ENCODE results near the gene SSBP3.
"Not testable (repeated sequence)": the region's sequence is repeated elsewhere in the genome, so short reads cannot be mapped to it uniquely, and the experiment has no call there.

The SSBP3 gene

GRCh38 chr1:54237586-54237985, 168.6 kb downstream of the SSBP3 start:
- no peak for FAIRE-seq

- no peak for FAIRE-seq
Measured at GRCh38 chr1:54234284-54234683, 171.9 kb downstream of the SSBP3 start.

GRCh38 chr1:54233196-54233595, 173.0 kb downstream of the SSBP3 start:
- not testable (repeated sequence) for FAIRE-seq

- no peak for FAIRE-seq
Measured at GRCh38 chr1:54230507-54231339, 175.5 kb downstream of the SSBP3 start.

- FAIRE-seq = no peak
Measured at GRCh38 chr1:54229281-54229891, 176.8 kb downstream of the SSBP3 start.

- FAIRE-seq = no peak
Measured at GRCh38 chr1:54228638-54229079, 177.5 kb downstream of the SSBP3 start.

- no peak for FAIRE-seq
Measured at GRCh38 chr1:54227891-54228310, 178.3 kb downstream of the SSBP3 start.

- FAIRE-seq = no peak
Measured at GRCh38 chr1:54227091-54227602, 179.0 kb downstream of the SSBP3 start.

- FAIRE-seq = no peak
Measured at GRCh38 chr1:54225986-54226559, 180.1 kb downstream of the SSBP3 start.

GRCh38 chr1:54225378-54225777, 180.8 kb downstream of the SSBP3 start:
- FAIRE-seq = no peak

- no peak for FAIRE-seq
Measured at GRCh38 chr1:54224233-54224632, 182.0 kb downstream of the SSBP3 start.

GRCh38 chr1:54223441-54224202, 182.6 kb downstream of the SSBP3 start:
- FAIRE-seq = no peak

GRCh38 chr1:54222711-54223110, 183.5 kb downstream of the SSBP3 start:
- FAIRE-seq = no peak

GRCh38 chr1:54221867-54222484, 184.2 kb downstream of the SSBP3 start:
- no peak for FAIRE-seq

- FAIRE-seq = no peak
Measured at GRCh38 chr1:54221113-54221834, 184.9 kb downstream of the SSBP3 start.

GRCh38 chr1:54220004-54220811, 186.0 kb downstream of the SSBP3 start:
- FAIRE-seq = no peak

GRCh38 chr1:54219688-54220003, 186.5 kb downstream of the SSBP3 start:
- FAIRE-seq = no peak

GRCh38 chr1:54218883-54219687, 187.1 kb downstream of the SSBP3 start:
- FAIRE-seq = no peak

GRCh38 chr1:54215523-54215922, 190.7 kb downstream of the SSBP3 start:
- FAIRE-seq = no peak

GRCh38 chr1:54212872-54213271, 193.3 kb downstream of the SSBP3 start:
- no peak for FAIRE-seq

Data from endometrium (tissue), 2 donors.